ENCODE measurements around the gene TRAF3IP1. TPM values are rescaled to one million over a fixed set of nuclear protein-coding genes. Genes with fewer than 3 reads are reported as not detected.

Gene TRAF3IP1
- total RNA-seq, 1 donor from 2014 or later, result 20.8 TPM

DNA sequence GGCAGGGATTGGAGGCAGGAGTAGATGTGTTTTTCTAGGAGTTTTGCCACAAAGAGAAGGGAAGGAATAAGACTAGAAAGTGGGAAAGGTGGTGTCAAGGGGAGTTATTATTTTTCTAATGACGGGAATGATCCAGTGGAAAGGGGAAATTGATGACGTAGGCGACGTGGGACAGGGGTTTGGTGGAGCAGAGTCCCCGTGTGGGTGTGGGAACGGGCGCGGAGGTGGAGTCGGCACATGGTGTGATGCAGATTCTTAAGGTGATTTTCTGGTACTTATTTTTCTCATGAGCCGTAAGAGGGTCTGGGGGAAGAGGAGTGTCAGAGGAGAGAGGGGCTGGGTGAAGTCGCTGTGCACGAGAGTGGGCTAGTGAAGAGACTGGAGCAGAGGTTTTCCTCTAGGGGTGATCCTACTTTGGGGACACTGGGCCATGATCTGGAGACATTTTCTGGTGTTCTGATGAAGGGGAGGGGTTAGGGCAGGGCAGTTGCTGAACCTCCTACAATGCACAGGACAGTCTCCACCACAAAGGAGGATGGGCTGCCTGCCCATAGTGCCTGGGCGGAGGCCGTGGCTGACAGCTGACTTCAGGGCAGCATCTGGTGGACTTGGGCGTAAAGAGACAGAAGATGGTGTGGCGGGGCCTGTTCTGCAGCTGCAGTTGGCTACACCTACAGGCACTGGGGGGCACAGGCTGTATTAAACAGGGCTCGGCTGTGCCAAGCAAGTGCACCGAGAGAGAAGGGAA is 30.0 kb downstream of the TRAF3IP1 start:
- Histone ChIP-seq H3K4me1 (no peaks in the 10 kb centered on the region), H3K36me3 (peaks cover 35% of the 10 kb centered on the region), H3K27ac (no peak overlapping the region), H3K4me3 (no peak overlapping the region), H3K9me3 (no peaks in the 10 kb centered on the region), H3K27me3 (no peaks in the 10 kb centered on the region)
- TF ChIP-seq, protein P1, sequence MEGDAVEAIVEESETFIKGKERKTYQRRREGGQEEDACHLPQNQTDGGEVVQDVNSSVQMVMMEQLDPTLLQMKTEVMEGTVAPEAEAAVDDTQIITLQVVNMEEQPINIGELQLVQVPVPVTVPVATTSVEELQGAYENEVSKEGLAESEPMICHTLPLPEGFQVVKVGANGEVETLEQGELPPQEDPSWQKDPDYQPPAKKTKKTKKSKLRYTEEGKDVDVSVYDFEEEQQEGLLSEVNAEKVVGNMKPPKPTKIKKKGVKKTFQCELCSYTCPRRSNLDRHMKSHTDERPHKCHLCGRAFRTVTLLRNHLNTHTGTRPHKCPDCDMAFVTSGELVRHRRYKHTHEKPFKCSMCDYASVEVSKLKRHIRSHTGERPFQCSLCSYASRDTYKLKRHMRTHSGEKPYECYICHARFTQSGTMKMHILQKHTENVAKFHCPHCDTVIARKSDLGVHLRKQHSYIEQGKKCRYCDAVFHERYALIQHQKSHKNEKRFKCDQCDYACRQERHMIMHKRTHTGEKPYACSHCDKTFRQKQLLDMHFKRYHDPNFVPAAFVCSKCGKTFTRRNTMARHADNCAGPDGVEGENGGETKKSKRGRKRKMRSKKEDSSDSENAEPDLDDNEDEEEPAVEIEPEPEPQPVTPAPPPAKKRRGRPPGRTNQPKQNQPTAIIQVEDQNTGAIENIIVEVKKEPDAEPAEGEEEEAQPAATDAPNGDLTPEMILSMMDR (IDR thresholded peaks at IDR 0.05), result no peak
- intact Hi-C loops (cut with DNase I), result no loop called here
- DNase-seq (no peak), ATAC-seq (peak; percentile 11)

DNA sequence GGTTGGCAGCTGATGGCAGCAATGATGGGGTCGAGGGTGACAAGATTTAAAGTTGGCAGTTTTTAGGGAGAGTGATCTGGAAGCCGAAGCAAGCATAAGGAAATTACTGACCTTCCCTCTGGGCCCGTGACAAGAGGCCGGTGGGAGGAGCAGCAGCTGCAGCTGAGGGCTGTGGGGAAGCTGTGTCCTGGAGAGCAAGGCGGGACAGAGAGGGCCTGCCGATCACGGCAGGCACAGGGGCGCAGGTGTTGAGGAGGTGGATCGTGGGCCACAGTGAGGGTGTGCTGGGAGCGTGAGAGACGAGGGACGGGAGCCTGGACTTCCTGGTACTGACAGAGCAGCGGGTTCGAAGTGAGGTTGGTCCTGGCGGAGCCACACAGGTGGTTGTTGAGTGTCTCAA is 31.0 kb downstream of the TRAF3IP1 start:
- Histone ChIP-seq H3K27me3 (no peaks in the 10 kb centered on the region), H3K9me3 (no peaks in the 10 kb centered on the region), H3K4me3 (no peak overlapping the region), H3K36me3 (peaks cover 39% of the 10 kb centered on the region), H3K27ac (no peak overlapping the region), H3K4me1 (no peaks in the 10 kb centered on the region)
- intact Hi-C loops (cut with DNase I), result no loop called here
- ATAC-seq (no peak), DNase-seq (no peak)
- TF ChIP-seq, protein P1 (IDR thresholded peaks at IDR 0.05), result no peak

DNA sequence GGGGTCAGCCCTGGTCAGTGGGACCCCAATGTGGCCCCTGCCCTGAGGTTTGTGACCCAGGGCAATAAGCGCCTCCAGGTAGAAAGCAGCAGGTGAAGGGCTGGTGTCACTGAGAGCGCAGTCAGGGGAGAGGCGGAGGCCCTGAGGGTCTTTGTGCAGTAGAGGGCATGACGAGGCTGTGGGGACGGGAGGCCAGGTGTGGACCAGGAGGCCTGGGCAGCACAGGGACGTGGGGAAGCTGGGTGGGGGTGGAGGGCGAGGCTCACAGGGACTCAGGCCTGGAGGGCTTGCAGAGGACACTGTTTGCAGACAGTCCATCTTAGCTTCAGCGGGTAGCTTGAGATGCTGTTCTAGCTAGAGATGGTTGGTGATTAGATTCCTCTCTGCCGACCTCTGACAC is 32.0 kb downstream of the TRAF3IP1 start:
- DNase-seq (no peak), ATAC-seq (no peak)
- H3K36me3 ChIP-seq, result peaks cover 39% of the 10 kb centered on the region
- no peak overlapping the region for H3K4me3 ChIP-seq
- H3K27ac ChIP-seq, result no peak overlapping the region
- H3K9me3 ChIP-seq, result no peaks in the 10 kb centered on the region
- H3K4me1 ChIP-seq, result no peaks in the 10 kb centered on the region
- TF ChIP-seq, protein P1 (IDR thresholded peaks at IDR 0.05), result no peak
- H3K27me3 ChIP-seq, result no peaks in the 10 kb centered on the region
- intact Hi-C loops (cut with DNase I), result no loop called here

DNA sequence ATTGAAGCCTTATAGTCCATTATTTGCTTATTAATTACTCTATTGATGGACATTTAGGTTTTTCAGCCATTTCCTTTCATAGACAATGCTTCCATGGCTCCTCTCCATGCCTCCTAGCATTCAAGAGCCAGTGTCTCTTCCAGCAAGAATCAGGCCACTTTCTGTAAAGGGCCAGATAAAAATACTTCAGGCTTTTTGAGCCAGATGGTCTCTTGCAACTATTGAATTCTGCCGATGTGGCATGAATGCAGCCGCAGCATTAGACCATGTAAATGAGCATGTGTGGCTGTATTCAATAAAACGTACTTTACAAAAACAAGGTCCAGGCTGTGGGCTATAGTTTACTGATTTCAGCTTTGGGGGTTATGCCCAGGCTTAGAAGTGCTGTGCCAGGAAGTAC is 38.5 kb downstream of the TRAF3IP1 start:
- Histone ChIP-seq H3K4me3 (no peak overlapping the region), H3K4me1 (no peaks in the 10 kb centered on the region), H3K27ac (no peak overlapping the region), H3K27me3 (no peaks in the 10 kb centered on the region), H3K9me3 (no peaks in the 10 kb centered on the region), H3K36me3 (peaks cover 43% of the 10 kb centered on the region)
- no peak for DNase-seq
- intact Hi-C loops (cut with DNase I), result no loop called here
- TF ChIP-seq, protein P1 (IDR thresholded peaks at IDR 0.05), result no peak
- ATAC-seq, result no peak

DNA sequence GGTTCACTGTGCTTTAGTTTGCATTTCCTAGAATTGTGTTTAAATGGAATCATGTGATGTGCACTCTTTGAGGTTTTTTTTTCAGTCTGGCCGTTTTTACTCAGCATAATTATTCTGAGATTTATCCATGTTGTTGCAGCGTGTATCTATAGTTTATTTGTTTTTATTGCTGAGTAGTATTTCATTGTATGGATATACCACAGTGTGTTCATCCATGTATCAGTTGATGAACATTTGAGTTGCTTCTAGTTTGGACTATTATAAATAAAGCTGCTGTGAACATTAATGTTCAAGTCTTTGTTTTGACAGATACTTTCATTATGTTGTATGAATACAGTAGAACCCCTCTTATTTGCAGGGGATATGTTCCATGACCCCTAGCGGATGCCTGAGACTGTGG is 39.1 kb downstream of the TRAF3IP1 start:
- Histone ChIP-seq H3K27me3 (no peaks in the 10 kb centered on the region), H3K4me1 (no peaks in the 10 kb centered on the region), H3K9me3 (no peaks in the 10 kb centered on the region), H3K36me3 (peaks cover 37% of the 10 kb centered on the region), H3K27ac (no peak overlapping the region), H3K4me3 (no peak overlapping the region)
- intact Hi-C loops (cut with DNase I), result no loop called here
- TF ChIP-seq, protein P1 (IDR thresholded peaks at IDR 0.05), result no peak
- DNase-seq (no peak), ATAC-seq (no peak)

Data from upper lobe of right lung (tissue), 1 donor.